Activated T-helper 1 cell treated with Interleukin-2 at 50 U/mL for 16 hours (primary cell): ENCODE measurements around the gene CST5.
"Not testable (repeated sequence)": the region's sequence is repeated elsewhere in the genome, so short reads cannot be mapped to it uniquely, and the experiment has no call there.

Experiments
- DNase-seq: peaks from one replicate; pipeline ENCODE4 v3.0.0-alpha.2; 2020; ENCODE audit warnings: low read depth

Gene CST5

GRCh38 chr20:23879328-23879798, at the start of gene CST5:
Gene CST5, minus strand, starts transcription at chr20:23879748. Its CDS starts 72 bp downstream, at chr20:23879676.
- DNase-seq = no peak

- no peak for DNase-seq
These were observed 49.2 kb upstream of the CST5 start for GRCh38 chr20:23928788-23929187.

- DNase-seq = no peak
These were observed 48.8 kb upstream of the CST5 start for GRCh38 chr20:23928353-23928752.

- DNase-seq = no peak
These were observed 47.7 kb upstream of the CST5 start for GRCh38 chr20:23926944-23927872.

GRCh38 chr20:23926526-23926880, 47.0 kb upstream of the CST5 start:
- no peak for DNase-seq

- no peak for DNase-seq
These were observed 46.4 kb upstream of the CST5 start for GRCh38 chr20:23925789-23926525.

GRCh38 chr20:23924751-23925150, 45.2 kb upstream of the CST5 start:
- no peak for DNase-seq

- no peak for DNase-seq
These were observed 44.4 kb upstream of the CST5 start for GRCh38 chr20:23923891-23924435.

- no peak for DNase-seq
These were observed 43.8 kb upstream of the CST5 start for GRCh38 chr20:23923311-23923710.

GRCh38 chr20:23920408-23921325, 41.1 kb upstream of the CST5 start:
- no peak for DNase-seq

GRCh38 chr20:23918896-23919295, 39.3 kb upstream of the CST5 start:
- no peak for DNase-seq

- DNase-seq = no peak
These were observed 38.7 kb upstream of the CST5 start for GRCh38 chr20:23918101-23918862.

- DNase-seq = no peak
These were observed 37.6 kb upstream of the CST5 start for GRCh38 chr20:23917024-23917725.

- no peak for DNase-seq
These were observed 36.3 kb upstream of the CST5 start for GRCh38 chr20:23915844-23916243.

- DNase-seq = not testable (repeated sequence)
These were observed 34.9 kb upstream of the CST5 start for GRCh38 chr20:23914469-23914868.

- DNase-seq = no peak
These were observed 30.7 kb upstream of the CST5 start for GRCh38 chr20:23910210-23910609.

- DNase-seq = no peak
These were observed 29.8 kb upstream of the CST5 start for GRCh38 chr20:23909390-23909789.

GRCh38 chr20:23907579-23907978, 28.0 kb upstream of the CST5 start:
- DNase-seq = no peak

- DNase-seq = not testable (repeated sequence)
These were observed 22.8 kb upstream of the CST5 start for GRCh38 chr20:23902396-23902795.

- DNase-seq = not testable (repeated sequence)
These were observed 11.3 kb upstream of the CST5 start for GRCh38 chr20:23890867-23891266.
